ENCODE results near the gene CBFA2T3.
"Not testable (repeated sequence)": the region's sequence is repeated elsewhere in the genome, so short reads cannot be mapped to it uniquely, and the experiment has no call there.

Gene CBFA2T3

GRCh38 chr16:89012622-89012995, 35.6 kb upstream of the CBFA2T3 start:
- DNase-seq, result no peak

DNA sequence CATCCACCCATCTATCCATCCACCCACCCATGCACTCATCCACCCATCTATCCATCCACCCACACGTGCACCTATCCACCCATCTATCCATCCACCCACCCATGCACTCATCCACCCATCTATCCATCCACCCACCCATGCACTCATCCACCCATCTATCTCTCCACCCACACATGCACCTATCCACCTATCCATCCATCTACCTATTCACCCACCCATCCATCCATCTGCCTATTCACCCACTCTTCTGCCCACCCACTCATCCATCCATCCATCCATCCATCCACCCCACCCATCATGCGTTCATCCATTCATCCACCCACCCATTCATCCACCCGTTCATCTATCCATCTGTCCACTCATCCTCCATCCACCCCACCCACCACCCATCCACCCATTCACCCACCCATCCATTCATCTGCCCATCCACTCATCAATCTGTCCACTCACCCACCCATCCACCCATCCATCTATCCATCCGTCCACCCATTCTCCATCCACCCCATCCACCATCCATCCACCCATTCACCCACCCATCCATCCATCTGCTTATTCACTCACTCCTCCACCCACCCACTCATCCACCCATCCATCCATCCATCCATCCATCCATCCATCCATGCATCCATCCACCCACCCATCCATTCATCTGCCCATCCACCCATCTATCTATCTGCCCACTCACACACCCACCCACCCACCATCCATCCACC, 35.1 kb upstream of the CBFA2T3 start:
- DNase-seq, result no peak

- no peak for DNase-seq
Measured at GRCh38 chr16:89010210-89010925, 33.4 kb upstream of the CBFA2T3 start.

- DNase-seq, result no peak
Measured at GRCh38 chr16:89009343-89010209, 32.6 kb upstream of the CBFA2T3 start.

- DNase-seq, result not testable (repeated sequence)
Measured at GRCh38 chr16:89008796-89009195, 31.8 kb upstream of the CBFA2T3 start.

DNA sequence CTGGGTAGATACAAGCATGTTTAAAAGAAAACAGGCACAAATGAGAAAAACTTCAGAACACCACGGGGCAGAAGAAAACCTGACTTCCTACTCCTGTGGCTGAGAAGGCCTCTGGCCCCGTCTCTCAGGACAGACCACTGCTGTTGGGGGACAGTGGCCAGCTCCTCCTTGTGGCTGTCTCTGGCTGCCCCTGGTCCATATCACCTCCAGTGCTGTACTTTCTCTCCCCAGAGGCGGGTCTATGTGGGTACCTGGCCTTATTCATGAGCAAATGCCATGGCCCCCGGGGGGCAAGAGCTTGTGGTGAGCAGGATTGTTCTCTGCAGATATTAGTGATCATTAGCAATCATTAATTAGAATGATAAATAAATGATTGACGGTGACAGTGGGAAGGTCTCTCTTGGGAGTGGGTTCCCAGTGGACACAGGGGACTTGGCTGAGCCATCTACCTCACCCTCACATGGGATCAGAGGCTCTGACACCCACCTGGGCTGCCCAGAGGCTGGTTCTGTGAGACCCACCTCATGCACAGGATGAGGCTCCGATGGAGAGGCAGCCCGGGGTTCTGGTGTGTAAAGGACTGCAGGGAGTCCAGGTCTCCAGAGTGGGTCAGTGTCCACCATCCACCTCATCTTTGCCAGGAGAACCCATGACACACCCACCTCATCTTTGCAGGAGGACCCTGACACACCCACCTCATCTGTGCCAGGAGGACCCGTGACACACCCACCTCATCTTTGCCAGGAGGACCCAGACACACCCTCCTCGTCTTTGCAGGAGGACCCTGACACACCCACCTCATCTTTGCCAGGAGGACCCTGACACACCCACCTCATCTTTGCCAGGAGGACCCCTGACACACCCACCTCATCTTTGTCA, 30.6 kb upstream of the CBFA2T3 start:
- DNase-seq, result no peak

- no peak for DNase-seq
Measured at GRCh38 chr16:89006036-89006752, 29.2 kb upstream of the CBFA2T3 start.

DNA sequence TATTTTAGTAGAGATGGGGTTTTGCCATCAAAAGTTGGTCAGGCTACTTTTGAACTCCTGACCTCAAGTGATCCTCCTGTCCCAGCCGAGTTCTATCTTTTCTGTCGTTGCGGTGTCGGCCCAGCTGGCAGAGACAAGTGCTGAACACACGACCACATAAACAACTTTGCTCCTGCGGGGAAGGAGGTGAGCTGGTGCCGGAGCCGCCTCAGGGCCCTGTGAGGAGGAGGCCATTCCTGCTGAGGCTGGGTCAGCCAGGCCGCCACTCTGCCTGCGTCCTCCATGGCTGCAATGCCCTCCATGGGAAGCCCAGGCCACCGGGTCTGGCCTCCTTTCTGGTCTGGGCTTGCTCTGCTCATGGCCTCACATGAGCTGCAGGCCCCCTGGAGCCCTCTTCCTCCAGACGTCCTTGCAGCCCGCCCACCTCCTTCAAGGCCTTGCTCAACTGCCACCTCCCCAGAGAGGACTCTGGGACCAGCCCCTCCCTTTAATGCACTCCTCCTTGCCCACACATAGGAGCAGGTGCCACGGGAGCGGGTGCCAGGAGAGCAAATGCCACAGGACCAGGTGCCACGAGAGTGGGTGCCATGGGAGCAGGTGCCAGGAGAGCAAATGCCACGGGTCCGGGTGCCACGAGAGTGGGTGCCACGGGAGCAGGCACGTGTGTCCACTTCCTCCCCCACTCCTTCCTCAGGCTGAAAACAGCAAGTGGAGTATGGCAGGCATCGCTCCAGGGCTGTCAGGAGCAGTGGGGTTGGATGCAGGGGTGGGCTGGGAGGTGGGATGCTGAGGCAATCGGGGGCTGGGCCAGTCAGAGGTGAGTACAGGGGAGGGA, 28.4 kb upstream of the CBFA2T3 start:
- DNase-seq, result no peak

DNA sequence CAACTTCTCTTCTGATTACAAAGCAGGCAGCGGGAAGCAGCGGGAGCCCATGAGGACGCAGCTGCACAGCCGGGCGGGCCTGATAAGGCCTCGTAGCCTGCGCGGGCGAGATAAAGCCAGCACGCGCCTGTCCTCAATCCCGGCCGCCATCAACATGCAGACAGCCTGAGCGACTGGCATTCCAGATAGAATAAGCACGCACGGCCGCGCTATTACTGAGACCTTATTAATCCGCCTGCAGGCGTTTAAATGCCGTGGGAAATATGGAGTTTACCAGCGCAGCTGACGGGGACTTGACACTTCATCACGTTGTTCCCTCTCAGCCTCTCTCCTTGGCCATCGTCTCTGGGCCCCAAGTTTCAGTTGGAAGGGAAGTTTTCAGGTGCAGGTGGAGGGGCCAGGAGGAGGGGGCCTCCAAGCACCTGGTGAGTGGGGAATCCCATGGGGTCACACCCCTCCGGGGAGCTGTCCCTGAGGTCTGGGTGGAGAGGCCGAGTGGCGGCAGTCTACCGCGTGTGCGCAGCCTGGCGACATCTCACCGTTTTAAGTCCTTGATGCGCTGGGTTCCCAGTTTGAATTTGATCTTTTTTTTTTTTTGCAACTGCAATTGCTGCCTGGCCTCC, 27.3 kb upstream of the CBFA2T3 start:
- no peak for DNase-seq

DNA sequence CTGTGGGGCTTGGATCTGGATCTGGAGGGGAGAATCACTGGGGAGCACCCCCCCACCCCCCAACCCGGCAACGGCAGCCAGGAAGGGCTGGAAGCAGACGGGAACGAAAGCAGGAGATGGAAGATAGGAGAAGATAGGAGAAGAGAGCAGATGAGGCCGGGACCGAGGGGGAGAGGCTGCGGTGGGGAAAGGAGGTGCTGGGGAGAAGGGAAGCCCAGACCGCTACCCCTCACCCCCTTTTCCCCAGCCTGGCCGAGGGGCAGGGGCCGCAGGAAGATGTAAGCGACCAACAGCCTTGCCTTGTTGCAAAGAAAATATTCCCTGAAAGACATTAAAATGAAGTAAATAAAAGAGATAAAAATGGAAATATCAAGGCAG, 26.8 kb upstream of the CBFA2T3 start:
- DNase-seq, result no peak

- DNase-seq, result no peak
Measured at GRCh38 chr16:89002851-89003830, 26.1 kb upstream of the CBFA2T3 start.

GRCh38 chr16:89002081-89002480, 25.1 kb upstream of the CBFA2T3 start:
- not testable (repeated sequence) for DNase-seq

DNA sequence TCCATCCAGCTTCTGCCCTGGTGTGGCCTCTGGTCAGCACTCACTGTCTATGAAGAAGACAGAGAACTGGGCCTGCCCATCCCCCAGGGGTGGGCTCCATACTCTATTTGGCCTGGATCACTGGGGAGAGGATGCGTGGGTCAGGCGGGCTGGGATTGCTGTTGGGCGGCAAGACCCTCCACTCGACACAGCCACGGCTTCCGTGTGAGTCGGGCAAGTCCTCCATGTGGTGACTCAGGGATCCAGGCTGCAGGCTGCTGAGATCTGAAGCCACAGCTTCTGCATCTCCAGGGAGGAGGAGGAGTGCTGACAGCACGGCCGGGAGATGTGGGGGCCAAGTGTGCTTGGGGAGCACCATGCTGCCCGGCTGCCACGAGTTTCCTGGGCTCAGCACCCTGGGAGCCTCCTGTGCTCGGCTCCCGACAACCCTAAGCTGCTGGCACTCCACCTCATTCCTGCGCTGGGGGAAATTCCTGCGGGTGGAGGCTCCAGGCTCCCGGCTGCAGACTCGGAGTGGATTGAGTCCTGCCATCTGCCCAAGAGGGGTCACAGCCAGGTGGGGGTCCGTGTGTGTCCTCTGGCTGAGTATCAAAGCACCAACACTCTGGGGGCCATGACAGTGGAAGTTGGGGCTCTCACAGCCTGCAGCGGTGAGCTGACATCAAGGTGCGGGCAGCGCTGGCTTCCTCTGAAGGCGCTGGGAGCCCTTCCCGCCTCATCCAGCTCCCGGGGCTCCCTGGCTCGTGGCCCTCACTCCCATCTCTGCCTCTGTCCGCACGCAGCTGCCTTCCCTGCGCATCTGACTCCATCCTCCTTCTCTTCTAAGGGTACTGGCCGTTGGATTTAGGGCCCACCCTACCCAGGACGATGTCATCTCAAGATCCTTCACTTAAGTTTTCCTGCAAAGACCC, 24.4 kb upstream of the CBFA2T3 start:
- DNase-seq, result no peak

DNA sequence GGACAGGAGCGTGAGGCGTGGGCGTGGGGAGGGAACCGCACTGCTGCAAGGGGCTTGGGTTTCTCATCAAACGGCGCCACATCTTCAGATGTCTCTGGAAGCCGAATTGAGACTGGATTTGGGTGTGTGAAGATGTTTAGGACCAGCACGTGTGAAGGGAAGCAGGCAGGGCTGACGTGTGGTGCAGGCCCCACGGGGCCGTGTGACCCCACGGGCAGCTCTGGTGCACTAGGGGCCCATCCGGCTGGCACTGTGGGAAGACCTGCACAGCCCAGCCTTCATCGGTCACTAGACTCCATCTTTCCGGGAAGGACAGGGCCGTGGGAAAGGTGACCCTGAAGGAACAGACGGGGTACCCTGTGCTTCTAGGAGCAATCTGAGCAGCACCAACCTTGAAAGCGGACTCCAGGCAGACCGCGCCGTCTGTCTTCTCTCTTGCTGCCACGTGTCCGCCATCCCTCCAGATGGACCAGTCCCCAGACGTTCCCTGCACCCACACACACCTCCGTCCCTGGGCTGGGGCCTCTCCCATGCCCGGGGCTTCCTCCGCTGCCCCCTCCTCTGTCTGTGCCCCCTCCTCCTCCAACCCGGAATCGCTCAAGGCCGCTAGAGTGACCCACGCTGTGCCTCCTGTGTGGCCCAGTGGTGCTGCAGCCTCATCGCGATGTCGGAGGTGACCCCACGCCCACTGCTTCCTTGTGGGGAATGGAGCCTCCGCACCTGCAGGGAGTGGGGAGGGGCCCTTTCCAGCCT, 23.4 kb upstream of the CBFA2T3 start:
- DNase-seq, result no peak

GRCh38 chr16:88999457-89000206, 22.6 kb upstream of the CBFA2T3 start:
- no peak for DNase-seq

DNA sequence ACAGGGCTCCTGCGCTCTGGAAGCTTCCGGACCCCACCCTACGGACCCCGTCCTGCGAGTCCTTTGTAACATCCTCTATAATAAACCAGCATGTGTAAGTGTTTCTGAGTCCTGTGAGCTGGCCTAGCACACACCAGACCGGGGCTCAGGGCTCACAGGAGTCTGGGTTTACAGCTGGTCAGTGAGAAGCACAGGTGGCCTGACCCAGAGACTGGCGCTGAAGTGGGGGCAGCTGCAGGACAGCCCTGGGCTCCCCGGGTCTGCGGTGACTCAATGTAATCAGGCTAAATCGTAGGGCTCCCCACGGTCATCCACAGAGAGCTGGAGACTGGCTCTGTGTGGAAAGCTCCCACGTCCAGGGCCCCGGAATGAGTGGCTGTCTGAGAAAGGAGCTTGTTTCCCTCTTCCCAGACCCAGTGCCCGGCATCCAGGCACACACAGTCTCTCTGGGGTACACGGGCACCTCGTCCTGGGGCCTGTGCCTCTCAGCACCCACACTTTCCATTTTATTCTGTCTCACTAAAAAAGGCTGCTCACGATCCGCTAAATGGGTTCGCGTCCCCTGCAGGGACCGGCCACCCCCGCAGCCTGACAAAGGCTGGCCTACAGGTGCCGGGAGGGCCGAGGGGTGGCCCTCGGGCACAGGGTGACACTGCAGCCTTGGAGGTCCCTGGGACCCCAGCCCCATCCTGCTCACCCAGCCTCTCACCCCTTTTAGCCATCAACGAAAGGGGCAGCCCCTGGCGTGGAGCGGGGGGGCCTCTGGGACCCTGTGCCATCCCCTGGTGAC, 18.9 kb upstream of the CBFA2T3 start:
- no peak for DNase-seq

Measured in NCI-H1417 treated with DMSO at 0.1 percent for 48 hours (cell line).